HG03103 (cell line): ENCODE data around the gene ALS2CL.

Experiments used
- ATAC-seq: cut with Tn5 transposase; IDR thresholded peaks from one replicate; pipeline ENCODE4 v1.9.1; 2021; ENCODE audit warnings: low read depth; ENCODE audit not compliant: unreplicated experiment

ALS2CL gene

GRCh38 chr3:46680298-46680826, 13.1 kb downstream of the ALS2CL start:
- ATAC-seq, result no peak

GRCh38 chr3:46679681-46680080, 13.8 kb downstream of the ALS2CL start:
- ATAC-seq, result no peak

GRCh38 chr3:46678280-46678679, 15.2 kb downstream of the ALS2CL start:
- ATAC-seq, result no peak

- ATAC-seq, result no peak
Measured at GRCh38 chr3:46677411-46677726, 16.1 kb downstream of the ALS2CL start.

- no peak for ATAC-seq
Measured at GRCh38 chr3:46676601-46677410, 16.7 kb downstream of the ALS2CL start.

- no peak for ATAC-seq
Measured at GRCh38 chr3:46675843-46676567, 17.5 kb downstream of the ALS2CL start.

- ATAC-seq, result no peak
Measured at GRCh38 chr3:46675426-46675825, 18.1 kb downstream of the ALS2CL start.

- no peak for ATAC-seq
Measured at GRCh38 chr3:46674031-46674845, 19.2 kb downstream of the ALS2CL start.

- ATAC-seq, result no peak
Measured at GRCh38 chr3:46673151-46674030, 20.1 kb downstream of the ALS2CL start.

GRCh38 chr3:46672349-46672695, 21.2 kb downstream of the ALS2CL start:
- ATAC-seq, result no peak

GRCh38 chr3:46671541-46672348, 21.7 kb downstream of the ALS2CL start:
- no peak for ATAC-seq

- no peak for ATAC-seq
Measured at GRCh38 chr3:46670891-46671427, 22.5 kb downstream of the ALS2CL start.

GRCh38 chr3:46670000-46670890, 23.2 kb downstream of the ALS2CL start:
- ATAC-seq, result no peak

GRCh38 chr3:46669191-46669999, 24.1 kb downstream of the ALS2CL start:
- ATAC-seq, result no peak

- no peak for ATAC-seq
Measured at GRCh38 chr3:46668591-46668990, 24.9 kb downstream of the ALS2CL start.

GRCh38 chr3:46668116-46668515, 25.4 kb downstream of the ALS2CL start:
- no peak for ATAC-seq

- ATAC-seq, result no peak
Measured at GRCh38 chr3:46667657-46668056, 25.8 kb downstream of the ALS2CL start.
